ENCODE results near the gene NTN4. TPM values are rescaled to one million over a fixed set of nuclear protein-coding genes. Genes with fewer than 3 reads are reported as not detected.

NTN4 gene
- total and polyA plus RNA-seq, 12 donors: 10.1 to 62.5 (median 42.4) TPM

GRCh38 chr12:95764848-95765247 is 25.7 kb downstream of the NTN4 start:
- H3K27ac ChIP-seq: peak overlapping the region in 2 of 5 donors; percentile 39 to 70
- intact Hi-C loops (cut with DNase I): no loop called here
- WGBS, 4 donors: 21 to 46% (median 30%) methylated on average over 1 of the region's 1 CpG

DNA sequence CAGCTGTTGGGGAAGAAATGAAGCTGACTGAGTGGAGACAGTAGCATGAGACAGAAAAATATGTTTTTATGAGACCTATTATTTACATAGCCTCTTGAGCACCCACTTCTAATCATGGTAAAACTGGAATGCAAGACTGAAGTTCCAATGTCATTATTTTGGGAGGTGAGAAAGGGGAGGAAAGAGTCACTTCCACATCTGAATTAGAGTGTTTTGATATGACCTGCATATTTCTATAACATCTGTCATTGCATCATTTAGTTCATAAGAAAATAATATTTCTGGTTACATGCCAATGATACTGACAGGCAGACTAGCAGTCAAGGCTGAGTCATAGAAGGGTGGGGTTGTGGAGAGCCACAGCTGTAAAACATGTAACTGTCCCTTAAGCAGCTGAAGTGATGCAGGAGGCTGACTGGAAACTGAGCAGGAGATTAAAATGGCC is 26.7 kb downstream of the NTN4 start:
- Histone ChIP-seq H3K27me3 (no peaks in the 10 kb centered on the region), H3K36me3 (replicated peaks in 1 of 2) (no peaks in the 10 kb centered on the region), H3K9me3 (replicated peaks in 1 of 3) (no peaks in the 10 kb centered on the region), H3K4me1 (replicated peaks in 1 of 2) (peaks cover 14 to 32% of the 10 kb centered on the region in 2 donors), H3K4me3 (no peak overlapping the region), H3K27ac (peak overlapping the region in 4 of 5 donors; percentile 34 to 80 (median 70))
- intact Hi-C loops (cut with DNase I): no loop called here
- DNase-seq: peak; percentile 37 to 81 (median 73)
- no peak for TF ChIP-seq CTCF (IDR thresholded peaks at IDR 0.05)
- TF ChIP-seq POLR2A (IDR thresholded peaks at IDR 0.05): peak in 1 of 2 donors; percentile 29

More at GRCh38 chr12:95764848-95765247, 25.7 kb downstream of the NTN4 start:
- H3K36me3 ChIP-seq (replicated peaks in 1 of 2): no peaks in the 10 kb centered on the region
- H3K4me3 ChIP-seq: no peak overlapping the region
- no peaks in the 10 kb centered on the region for H3K9me3 ChIP-seq (replicated peaks in 1 of 3)
- H3K4me1 ChIP-seq (replicated peaks in 1 of 2): peaks cover 14 to 32% of the 10 kb centered on the region in 2 donors
- TF ChIP-seq POLR2A (IDR thresholded peaks at IDR 0.05) (no peak), CTCF (IDR thresholded peaks at IDR 0.05) (no peak)
- no peak for DNase-seq
- no peaks in the 10 kb centered on the region for H3K27me3 ChIP-seq

GRCh38 chr12:95762123-95762785 is 28.3 kb downstream of the NTN4 start:
- no peaks in the 10 kb centered on the region for H3K9me3 ChIP-seq (replicated peaks in 1 of 3)
- H3K4me3 ChIP-seq: peak overlapping the region in 1 of 4 donors; percentile 20
- 38 to 43% (median 41%) methylated on average over 3 of the region's 3 CpGs for WGBS, 4 donors
- H3K27ac ChIP-seq: peak overlapping the region; percentile 11 to 80 (median 42)
- DNase-seq: peak in 4 of 7 donors; percentile 24 to 43 (median 36)
- peaks cover 14 to 32% of the 10 kb centered on the region in 2 donors for H3K4me1 ChIP-seq (replicated peaks in 1 of 2)
- TF ChIP-seq POLR2A (IDR thresholded peaks at IDR 0.05) (peak in 1 of 2 donors; percentile 10), CTCF (IDR thresholded peaks at IDR 0.05) (no peak)
- no peaks in the 10 kb centered on the region for H3K27me3 ChIP-seq
- H3K36me3 ChIP-seq (replicated peaks in 1 of 2): no peaks in the 10 kb centered on the region
- intact Hi-C loops (cut with DNase I): no loop called here

GRCh38 chr12:95760371-95760770 is 30.2 kb downstream of the NTN4 start:
- no peaks in the 10 kb centered on the region for H3K9me3 ChIP-seq (replicated peaks in 1 of 3)
- no peak for DNase-seq
- H3K4me3 ChIP-seq: no peak overlapping the region
- 79 to 96% (median 89%) methylated on average over 3 of the region's 3 CpGs for WGBS, 4 donors
- no peak for TF ChIP-seq CTCF (IDR thresholded peaks at IDR 0.05)
- TF ChIP-seq POLR2A (IDR thresholded peaks at IDR 0.05): no peak
- H3K36me3 ChIP-seq (replicated peaks in 1 of 2): no peaks in the 10 kb centered on the region
- H3K27ac ChIP-seq: no peak overlapping the region
- H3K27me3 ChIP-seq: no peaks in the 10 kb centered on the region
- intact Hi-C loops (cut with DNase I): no loop called here
- peaks cover 14 to 29% of the 10 kb centered on the region in 2 donors for H3K4me1 ChIP-seq (replicated peaks in 1 of 2)
